ENCODE data around the gene SPIB.

The SPIB gene

GRCh38 chr19:50476224-50476906 lies 57.6 kb downstream of the SPIB start, which contains the start of the genes EMC10 and GARIN5A:
Gene EMC10, plus strand, starts transcription at chr19:50476507. Its CDS starts 38 bp downstream, at chr19:50476545.
Gene GARIN5A, minus strand, starts transcription at chr19:50476848. Its CDS starts 460 bp downstream, at chr19:50476388.
- DNase-seq = peak; percentile 87 to 95 (median 92)

GRCh38 chr19:50476907-50477238 lies 58.1 kb downstream of the SPIB start:
- DNase-seq = no peak

GRCh38 chr19:50477751-50478515 lies 59.2 kb downstream of the SPIB start:
- no peak for DNase-seq

- DNase-seq = no peak
Measured at GRCh38 chr19:50478901-50479715, 60.4 kb downstream of the SPIB start.

- DNase-seq = no peak
Measured at GRCh38 chr19:50479761-50480251, 61.1 kb downstream of the SPIB start.

- no peak for DNase-seq
Measured at GRCh38 chr19:50480281-50481111, 61.8 kb downstream of the SPIB start.

Data from stimulated activated naive CD4-positive, alpha-beta T cell (primary cell).